HG03520 (cell line): ENCODE results near the gene F13A1.

Experiments used
- ATAC-seq: cut with Tn5 transposase; IDR thresholded peaks from one replicate; pipeline ENCODE4 v1.9.1; 2021; ENCODE audit warnings: mild to moderate bottlenecking, moderate library complexity; ENCODE audit not compliant: unreplicated experiment

The F13A1 gene

GRCh38 chr6:6319952-6320811, at the start of gene F13A1:
F13A1 (minus strand) TSS chr6:6320662; CDS start chr6:6318664, 1,998 bp downstream.
- no peak for ATAC-seq

GRCh38 chr6:6368684-6369052, 48.2 kb upstream of the F13A1 start:
- ATAC-seq: no peak

- no peak for ATAC-seq
Measured at GRCh38 chr6:6368040-6368683, 47.7 kb upstream of the F13A1 start.

- no peak for ATAC-seq
Measured at GRCh38 chr6:6366803-6367202, 46.3 kb upstream of the F13A1 start.

- no peak for ATAC-seq
Measured at GRCh38 chr6:6365242-6365641, 44.8 kb upstream of the F13A1 start.

- no peak for ATAC-seq
Measured at GRCh38 chr6:6362056-6362840, 41.8 kb upstream of the F13A1 start.

- ATAC-seq: no peak
Measured at GRCh38 chr6:6357530-6357929, 37.1 kb upstream of the F13A1 start.

GRCh38 chr6:6357032-6357431, 36.6 kb upstream of the F13A1 start:
- no peak for ATAC-seq

GRCh38 chr6:6352772-6353171, 32.3 kb upstream of the F13A1 start:
- ATAC-seq: no peak

- no peak for ATAC-seq
Measured at GRCh38 chr6:6351511-6352025, 31.1 kb upstream of the F13A1 start.

GRCh38 chr6:6350696-6351095, 30.2 kb upstream of the F13A1 start:
- no peak for ATAC-seq

- ATAC-seq: no peak
Measured at GRCh38 chr6:6348256-6348655, 27.8 kb upstream of the F13A1 start.

GRCh38 chr6:6346427-6347023, 26.1 kb upstream of the F13A1 start:
- no peak for ATAC-seq

GRCh38 chr6:6333501-6333900, 13.0 kb upstream of the F13A1 start:
- ATAC-seq: no peak

GRCh38 chr6:6332811-6333244, 12.4 kb upstream of the F13A1 start:
- ATAC-seq: peak; percentile 26

GRCh38 chr6:6331946-6332601, 11.6 kb upstream of the F13A1 start:
- peak; percentile 55 for ATAC-seq

- peak; percentile 72 for ATAC-seq
Measured at GRCh38 chr6:6331393-6331792, 10.9 kb upstream of the F13A1 start.

GRCh38 chr6:6330407-6330806, 9.9 kb upstream of the F13A1 start:
- no peak for ATAC-seq

GRCh38 chr6:6328451-6328850, 8.0 kb upstream of the F13A1 start:
- no peak for ATAC-seq

GRCh38 chr6:6323352-6323751, 2.9 kb upstream of the F13A1 start:
- ATAC-seq: no peak
